ENCODE data around the gene SLC9A9.

Gene SLC9A9

DNA sequence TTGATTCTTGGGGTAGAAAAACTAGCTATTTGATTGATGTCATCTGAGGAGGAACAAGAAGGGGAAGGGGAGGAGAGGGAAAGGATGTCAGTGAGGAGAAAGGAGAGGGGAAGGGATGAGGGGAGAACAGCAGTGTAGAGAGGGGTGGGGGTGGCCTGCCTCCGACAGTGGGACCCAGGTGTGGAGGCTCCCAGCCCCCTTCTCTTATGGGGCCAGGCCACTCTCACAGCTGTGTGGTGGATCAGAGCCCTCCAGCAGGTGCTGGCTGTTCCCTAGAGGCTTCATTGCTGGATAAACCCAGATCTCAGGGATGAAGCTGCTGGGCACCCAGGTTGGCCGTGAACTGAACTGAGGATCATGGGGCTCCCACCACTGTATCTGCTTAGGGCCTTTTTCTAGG is 464.2 kb downstream of the SLC9A9 start:
- TF ChIP-seq, protein P1, sequence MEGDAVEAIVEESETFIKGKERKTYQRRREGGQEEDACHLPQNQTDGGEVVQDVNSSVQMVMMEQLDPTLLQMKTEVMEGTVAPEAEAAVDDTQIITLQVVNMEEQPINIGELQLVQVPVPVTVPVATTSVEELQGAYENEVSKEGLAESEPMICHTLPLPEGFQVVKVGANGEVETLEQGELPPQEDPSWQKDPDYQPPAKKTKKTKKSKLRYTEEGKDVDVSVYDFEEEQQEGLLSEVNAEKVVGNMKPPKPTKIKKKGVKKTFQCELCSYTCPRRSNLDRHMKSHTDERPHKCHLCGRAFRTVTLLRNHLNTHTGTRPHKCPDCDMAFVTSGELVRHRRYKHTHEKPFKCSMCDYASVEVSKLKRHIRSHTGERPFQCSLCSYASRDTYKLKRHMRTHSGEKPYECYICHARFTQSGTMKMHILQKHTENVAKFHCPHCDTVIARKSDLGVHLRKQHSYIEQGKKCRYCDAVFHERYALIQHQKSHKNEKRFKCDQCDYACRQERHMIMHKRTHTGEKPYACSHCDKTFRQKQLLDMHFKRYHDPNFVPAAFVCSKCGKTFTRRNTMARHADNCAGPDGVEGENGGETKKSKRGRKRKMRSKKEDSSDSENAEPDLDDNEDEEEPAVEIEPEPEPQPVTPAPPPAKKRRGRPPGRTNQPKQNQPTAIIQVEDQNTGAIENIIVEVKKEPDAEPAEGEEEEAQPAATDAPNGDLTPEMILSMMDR (IDR thresholded peaks at IDR 0.05; ENCODE audit: control insufficient read depth, insufficient read depth, low read depth, low read length, missing control alignments) = no peak
- no peak for DNase-seq (ENCODE audit: low read depth)
- no peak overlapping the region for H3K4me3 ChIP-seq (ENCODE audit: control insufficient read depth, low read depth, low read length)

DNA sequence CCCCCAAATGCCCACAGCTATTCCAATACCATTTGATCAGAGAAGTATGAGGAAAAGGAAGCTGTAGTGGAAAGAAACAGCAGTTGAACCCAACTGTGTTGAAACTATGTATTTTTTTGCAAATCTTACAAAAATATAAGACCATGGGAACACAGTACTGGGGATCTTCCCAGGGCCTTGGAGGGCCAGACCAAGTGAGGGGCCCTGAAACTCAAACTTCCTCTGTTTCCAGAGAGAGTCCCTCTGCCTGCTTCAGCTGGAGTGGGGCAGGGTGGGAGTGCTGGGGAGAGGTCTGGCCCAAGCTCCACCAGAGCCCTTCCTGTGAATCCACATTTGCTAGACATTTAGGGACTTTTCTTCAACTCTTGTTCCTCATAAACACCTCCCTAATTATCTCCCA is 464.8 kb downstream of the SLC9A9 start:
- TF ChIP-seq, protein P1 (IDR thresholded peaks at IDR 0.05; ENCODE audit: control insufficient read depth, insufficient read depth, low read depth, low read length, missing control alignments) = no peak
- DNase-seq (ENCODE audit: low read depth) = no peak
- no peak overlapping the region for H3K4me3 ChIP-seq (ENCODE audit: control insufficient read depth, low read depth, low read length)

DNA sequence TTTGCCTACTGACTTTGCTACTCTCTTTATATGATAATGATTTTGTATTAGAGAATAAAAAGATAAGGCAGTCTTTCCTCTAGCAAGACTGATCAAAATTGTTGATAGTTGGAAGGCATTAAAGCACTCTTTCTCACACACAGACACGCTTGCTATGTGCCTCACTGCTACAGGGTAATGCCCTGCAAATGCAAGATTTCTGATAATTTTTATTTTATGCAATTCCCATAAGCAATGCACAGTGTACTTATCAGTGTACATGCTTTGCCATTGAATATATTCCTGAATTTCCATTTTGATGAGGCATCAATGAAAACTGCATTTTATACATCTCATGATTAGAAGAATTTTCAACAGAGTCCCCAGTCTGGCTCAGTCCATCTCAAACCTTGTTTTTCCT is 465.5 kb downstream of the SLC9A9 start:
- TF ChIP-seq, protein P1 (IDR thresholded peaks at IDR 0.05; ENCODE audit: control insufficient read depth, insufficient read depth, low read depth, low read length, missing control alignments) = no peak
- no peak overlapping the region for H3K4me3 ChIP-seq (ENCODE audit: control insufficient read depth, low read depth, low read length)
- DNase-seq (ENCODE audit: low read depth) = no peak

DNA sequence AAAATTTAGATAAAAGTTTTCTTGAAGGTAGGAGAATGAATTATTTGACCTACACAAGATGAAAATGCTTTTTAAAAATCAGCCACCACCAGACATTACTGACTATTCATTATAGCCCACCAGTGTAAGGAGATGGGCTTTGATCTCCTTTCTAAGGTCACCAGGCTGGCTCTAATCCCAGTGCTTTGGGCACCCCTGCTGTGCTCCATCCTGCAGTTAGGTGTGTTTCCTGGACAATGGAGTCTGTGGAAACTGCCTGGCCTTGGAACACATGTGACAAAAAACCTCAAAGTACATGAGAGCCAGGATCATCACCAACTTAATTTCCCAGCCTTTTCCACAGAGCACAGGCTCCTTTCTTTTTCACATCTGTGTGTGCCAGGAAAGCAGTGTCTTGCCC is 467.8 kb downstream of the SLC9A9 start:
- DNase-seq (ENCODE audit: low read depth) = no peak
- no peak overlapping the region for H3K4me3 ChIP-seq (ENCODE audit: control insufficient read depth, low read depth, low read length)
- TF ChIP-seq, protein P1 (IDR thresholded peaks at IDR 0.05; ENCODE audit: control insufficient read depth, insufficient read depth, low read depth, low read length, missing control alignments) = no peak

DNA sequence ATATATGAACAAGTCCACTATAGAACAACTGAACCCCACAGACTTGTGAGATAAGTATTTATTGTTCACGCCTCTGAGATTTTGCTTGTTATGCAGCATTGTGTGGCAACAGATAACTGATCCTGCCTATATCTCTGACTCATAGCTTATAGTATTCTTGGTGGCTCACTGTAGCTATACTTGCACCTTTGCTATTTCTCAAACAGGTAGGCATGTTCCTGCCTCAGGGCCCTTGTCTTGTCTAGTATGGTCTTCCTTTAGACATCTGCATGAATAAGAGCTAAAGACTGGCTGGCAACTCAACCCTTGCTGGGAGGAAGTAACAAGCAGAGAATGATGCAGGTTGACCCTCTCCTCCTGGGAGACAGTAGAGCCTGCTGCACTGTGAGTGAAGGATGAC is 472.6 kb downstream of the SLC9A9 start:
- TF ChIP-seq, protein P1 (IDR thresholded peaks at IDR 0.05; ENCODE audit: control insufficient read depth, insufficient read depth, low read depth, low read length, missing control alignments) = no peak
- DNase-seq (ENCODE audit: low read depth) = no peak
- no peak overlapping the region for H3K4me3 ChIP-seq (ENCODE audit: control insufficient read depth, low read depth, low read length)

DNA sequence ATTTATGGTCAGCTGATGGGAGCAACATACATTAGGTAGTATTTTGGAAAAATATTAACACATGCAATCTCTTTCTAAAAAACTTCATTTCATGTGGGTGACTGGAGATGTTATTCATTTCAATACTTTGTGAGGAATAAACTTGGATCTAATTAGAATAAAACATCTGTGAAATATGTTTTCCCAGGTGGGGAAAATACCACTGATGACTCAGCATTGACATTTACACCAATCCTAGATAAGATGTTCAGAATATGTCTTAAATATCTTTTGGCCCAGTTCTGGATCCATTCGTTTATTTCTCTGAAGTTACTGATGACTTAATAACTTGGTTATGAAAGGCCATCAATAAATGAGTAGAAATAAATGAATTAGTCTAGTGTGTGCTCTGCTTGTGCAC is 481.1 kb downstream of the SLC9A9 start:
- TF ChIP-seq, protein P1 (IDR thresholded peaks at IDR 0.05; ENCODE audit: control insufficient read depth, insufficient read depth, low read depth, low read length, missing control alignments) = no peak
- H3K4me3 ChIP-seq (ENCODE audit: control insufficient read depth, low read depth, low read length) = no peak overlapping the region
- no peak for DNase-seq (ENCODE audit: low read depth)

DNA sequence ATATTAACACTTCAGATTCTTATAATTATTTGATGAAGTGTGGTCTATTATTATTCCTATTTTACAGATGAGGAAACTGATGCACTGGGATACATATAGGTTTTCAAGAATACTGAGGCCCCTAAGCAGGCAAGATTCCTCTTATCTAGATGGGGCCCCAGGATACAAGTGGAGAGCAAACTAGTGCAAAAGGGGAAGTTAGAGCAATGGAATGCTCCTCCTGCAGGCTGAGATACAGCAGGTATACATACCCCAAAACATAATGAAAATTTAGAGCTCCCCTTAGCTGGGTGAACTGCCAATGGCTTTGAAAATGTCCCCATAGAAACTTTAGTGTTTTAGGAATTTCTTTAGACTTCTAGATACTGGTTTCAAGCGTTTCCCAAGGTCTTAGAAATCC is 481.6 kb downstream of the SLC9A9 start:
- TF ChIP-seq, protein P1 (IDR thresholded peaks at IDR 0.05; ENCODE audit: control insufficient read depth, insufficient read depth, low read depth, low read length, missing control alignments) = no peak
- DNase-seq (ENCODE audit: low read depth) = no peak

More for the DNA sequence above, 481.6 kb downstream of the SLC9A9 start:
- no peak overlapping the region for H3K4me3 ChIP-seq (ENCODE audit: control insufficient read depth, low read depth, low read length)

Data from AG09309 (cell line).